SK-N-SH treated with all-trans-retinoic acid at 6 μM for 48 hours (cell line): ENCODE data around the gene GPATCH3.

ENCODE experiments used
- ARNTL ChIP-seq: fragments of 450-650 bp; formaldehyde crosslinking; IDR thresholded peaks from 2 replicates; pipeline ENCODE4 v1.5.0; 2020; ENCODE audit warnings: low read depth, mild to moderate bottlenecking, moderate library complexity, borderline replicate concordance
- CREB5 ChIP-seq: fragments of 250-450 bp; sonication (Bioruptor Pico); IDR thresholded peaks from 2 replicates; pipeline ENCODE4 v1.5.1; 2020; ENCODE audit warnings: low read depth, mild to moderate bottlenecking, moderate library complexity
- CSDC2 ChIP-seq: fragments of 250-450 bp; sonication (Bioruptor Pico); IDR thresholded peaks from 2 replicates; pipeline ENCODE4 v1.5.0; 2020; ENCODE audit warnings: mild to moderate bottlenecking, moderate library complexity
- CSRNP3 ChIP-seq: fragments of 250-450 bp; sonication (Bioruptor Pico); IDR thresholded peaks from 2 replicates; pipeline ENCODE4 v1.5.1; 2021; ENCODE audit warnings: mild to moderate bottlenecking, moderate library complexity
- GLIS3 ChIP-seq: fragments of 250-450 bp; sonication (Bioruptor Pico); IDR thresholded peaks from 2 replicates; pipeline ENCODE4 v1.5.0; 2020; ENCODE audit warnings: mild to moderate bottlenecking, moderate library complexity
- PATZ1 ChIP-seq: fragments of 250-450 bp; sonication (Bioruptor Pico); IDR thresholded peaks from 2 replicates; pipeline ENCODE4 v1.8.0; 2020; ENCODE audit warnings: mild to moderate bottlenecking, moderate library complexity, borderline replicate concordance
- POU6F1 ChIP-seq: fragments of 250-450 bp; sonication (Bioruptor Pico); IDR thresholded peaks from 2 replicates; pipeline ENCODE4 v1.8.0; 2021; ENCODE audit warnings: low read depth, mild to moderate bottlenecking, moderate library complexity, borderline replicate concordance
- TCF4 ChIP-seq: fragments of 250-450 bp; sonication (Bioruptor Pico); IDR thresholded peaks from 2 replicates; pipeline ENCODE4 v1.8.0; 2021; ENCODE audit warnings: mild to moderate bottlenecking, moderate library complexity, borderline replicate concordance
- TOX ChIP-seq: fragments of 250-450 bp; sonication (Bioruptor Pico); IDR thresholded peaks from 2 replicates; pipeline ENCODE4 v1.8.0; 2021; ENCODE audit warnings: mild to moderate bottlenecking, moderate library complexity, borderline replicate concordance
- ZC3H10 ChIP-seq: fragments of 250-450 bp; sonication (Bioruptor Pico); IDR thresholded peaks from 2 replicates; pipeline ENCODE4 v1.5.1; 2021; ENCODE audit warnings: mild to moderate bottlenecking, moderate library complexity
- ZFP30 ChIP-seq: fragments of 450-650 bp; formaldehyde crosslinking; IDR thresholded peaks from 2 replicates; pipeline ENCODE4 v1.5.0; 2022; ENCODE audit warnings: mild to moderate bottlenecking, moderate library complexity

- TF ChIP-seq ZC3H10 (CRISPR knock-in tag) (no peak), ARNTL (CRISPR knock-in tag) (no peak), CSDC2 (CRISPR knock-in tag) (no peak), TOX (CRISPR knock-in tag) (no peak), PATZ1 (CRISPR knock-in tag) (no peak), GLIS3 (CRISPR knock-in tag) (no peak), ZFP30 (CRISPR knock-in tag) (no peak), CREB5 (no peak), TCF4 (CRISPR knock-in tag) (no peak), POU6F1 (CRISPR knock-in tag) (no peak), CSRNP3 (no peak)
Measured at GRCh38 chr1:26912147-26912490, 11.9 kb upstream of the GPATCH3 start.
